A549 (cell line): Measurements from ENCODE around the gene KCNJ11.

Experiments
- BHLHE40 ChIP-seq: IDR thresholded peaks from 2 replicates; pipeline ENCODE4 v1.6.1; 2012; ENCODE audit warnings: low read depth, low read length, inconsistent platforms
- CEBPB ChIP-seq, 2 experiments: fragments of >200 bp in 1 of 2; sonication (Bioruptor Twin) in 1 of 2; formaldehyde crosslinking in 1 of 2; IDR thresholded peaks; 2 replicates each; pipeline ENCODE4 v1.6.1; 2012 to 2016
- CHD2 ChIP-seq: fragments of 150-350 bp; IDR thresholded peaks from 2 replicates; pipeline ENCODE4 v1.6.1; 2014; ENCODE audit warnings: low read length; ENCODE audit not compliant: partially characterized antibody
- CTCF ChIP-seq: fragments of >200 bp; sonication (Bioruptor Twin); formaldehyde crosslinking; IDR thresholded peaks from 3 replicates; pipeline ENCODE4 v1.5.1; 2016
- HDAC2 ChIP-seq: fragments of 200-600 bp; sonication (generic); IDR thresholded peaks from 2 replicates; pipeline ENCODE4 v1.6.1; 2016
- HEYL ChIP-seq: fragments of 250-450 bp; sonication (Bioruptor Pico); IDR thresholded peaks from 2 replicates; pipeline ENCODE4 v1.8.0; 2021; ENCODE audit warnings: mild to moderate bottlenecking, moderate library complexity
- MAZ ChIP-seq: fragments of 150-350 bp; IDR thresholded peaks from 2 replicates; pipeline ENCODE4 v1.6.1; 2014; ENCODE audit warnings: antibody characterized with exemption, low read depth, low read length, borderline replicate concordance
- NPAS2 ChIP-seq: fragments of 250-450 bp; sonication (Bioruptor Pico); IDR thresholded peaks from 2 replicates; pipeline ENCODE4 v1.8.0; 2022; ENCODE audit warnings: mild to moderate bottlenecking, moderate library complexity, borderline replicate concordance
- POLR2A ChIP-seq: IDR thresholded peaks from 2 replicates; pipeline ENCODE4 v1.6.1; 2012; ENCODE audit warnings: mild to moderate bottlenecking, low read length
- RAD21 ChIP-seq, 2 experiments: fragments of >200 bp in 1 of 2; sonication (Bioruptor Twin) in 1 of 2; formaldehyde crosslinking in 1 of 2; IDR thresholded peaks in 1 of 2; conservative IDR thresholded peaks in 1 of 2; 2 replicates in 1 of 2; 3 replicates in 1 of 2; pipeline ENCODE4 v1.6.1; 2012 to 2018; ENCODE audit warnings: inconsistent platforms in 1 of 2
- USF2 ChIP-seq: fragments of 450-650 bp; IDR thresholded peaks from 2 replicates; pipeline ENCODE4 v1.6.1; 2014; ENCODE audit warnings: antibody characterized with exemption
- TF ChIP-seq, protein P1 (sequence below): IDR thresholded peaks from 2 replicates; pipeline ENCODE4 v1.6.1; 2012
- TF ChIP-seq, protein P2 (sequence below): fragments of 250-450 bp; sonication (Bioruptor Pico); IDR thresholded peaks from 2 replicates; pipeline ENCODE4 v1.5.0; 2021; ENCODE audit warnings: mild to moderate bottlenecking, moderate library complexity, borderline replicate concordance

- no peak for TF ChIP-seq CTCF
- TF ChIP-seq CEBPB (IDR thresholded peaks at IDR 0.05) = no peak
- no peak for TF ChIP-seq HDAC2
- TF ChIP-seq RAD21 (conservative IDR thresholded peaks at IDR 0.05 in 1 of 2, IDR thresholded peaks at IDR 0.05 in 1 of 2) = no peak
- TF ChIP-seq, protein P1, sequence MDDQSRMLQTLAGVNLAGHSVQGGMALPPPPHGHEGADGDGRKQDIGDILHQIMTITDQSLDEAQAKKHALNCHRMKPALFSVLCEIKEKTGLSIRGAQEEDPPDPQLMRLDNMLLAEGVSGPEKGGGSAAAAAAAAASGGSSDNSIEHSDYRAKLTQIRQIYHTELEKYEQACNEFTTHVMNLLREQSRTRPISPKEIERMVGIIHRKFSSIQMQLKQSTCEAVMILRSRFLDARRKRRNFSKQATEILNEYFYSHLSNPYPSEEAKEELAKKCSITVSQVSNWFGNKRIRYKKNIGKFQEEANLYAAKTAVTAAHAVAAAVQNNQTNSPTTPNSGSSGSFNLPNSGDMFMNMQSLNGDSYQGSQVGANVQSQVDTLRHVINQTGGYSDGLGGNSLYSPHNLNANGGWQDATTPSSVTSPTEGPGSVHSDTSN = no peak
- no peak for TF ChIP-seq USF2
- no peak for TF ChIP-seq HEYL
- no peak for TF ChIP-seq NPAS2
- TF ChIP-seq MAZ = no peak
- TF ChIP-seq POLR2A = no peak
- TF ChIP-seq, protein P2, sequence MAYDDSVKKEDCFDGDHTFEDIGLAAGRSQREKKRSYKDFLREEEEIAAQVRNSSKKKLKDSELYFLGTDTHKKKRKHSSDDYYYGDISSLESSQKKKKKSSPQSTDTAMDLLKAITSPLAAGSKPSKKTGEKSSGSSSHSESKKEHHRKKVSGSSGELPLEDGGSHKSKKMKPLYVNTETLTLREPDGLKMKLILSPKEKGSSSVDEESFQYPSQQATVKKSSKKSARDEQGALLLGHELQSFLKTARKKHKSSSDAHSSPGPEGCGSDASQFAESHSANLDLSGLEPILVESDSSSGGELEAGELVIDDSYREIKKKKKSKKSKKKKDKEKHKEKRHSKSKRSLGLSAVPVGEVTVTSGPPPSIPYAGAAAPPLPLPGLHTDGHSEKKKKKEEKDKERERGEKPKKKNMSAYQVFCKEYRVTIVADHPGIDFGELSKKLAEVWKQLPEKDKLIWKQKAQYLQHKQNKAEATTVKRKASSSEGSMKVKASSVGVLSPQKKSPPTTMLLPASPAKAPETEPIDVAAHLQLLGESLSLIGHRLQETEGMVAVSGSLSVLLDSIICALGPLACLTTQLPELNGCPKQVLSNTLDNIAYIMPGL = no peak
- no peak for TF ChIP-seq BHLHE40
- TF ChIP-seq CHD2 = no peak
These were observed 17.8 kb upstream of the KCNJ11 start for GRCh38 chr11:17406082-17406817.
